ENCODE measurements around the gene RHBDD1. TPM values are rescaled to one million over a fixed set of nuclear protein-coding genes. Genes with fewer than 3 reads are reported as not detected.

Gene RHBDD1
- total RNA-seq, 2 experiments from 2014 or later = 23.4 to 29.5 TPM

GRCh38 chr2:226979004-226979403 is 143.2 kb downstream of the RHBDD1 start:
- CTCF ChIA-PET = interaction anchor here (1.2 kb wide), 1 partner anchor 180 kb away, joined by 4 read pairs; no protein-coding TSS in a partner anchor
- H3K9me3 Mint-ChIP-seq (ENCODE audit: insufficient read depth) = no peaks in the 10 kb centered on the region
- POLR2A ChIA-PET = interaction anchor here (0.6 to 2.7 kb wide), 2 partner anchors 143 to 473 kb away, joined by 3 to 9 read pairs; partner anchors contain the start of gene RHBDD1
- H3K36me3 Mint-ChIP-seq (ENCODE audit: low read depth) = no peaks in the 10 kb centered on the region
- H3K27ac Mint-ChIP-seq = no peak overlapping the region
- no peak for DNase-seq
- no peak for ATAC-seq
- H3K27me3 Mint-ChIP-seq (ENCODE audit: low read depth) = no peaks in the 10 kb centered on the region
- peaks cover 27% of the 10 kb centered on the region for H3K4me1 Mint-ChIP-seq (ENCODE audit: low read depth)
- H3K4me3 Mint-ChIP-seq = no peak overlapping the region

GRCh38 chr2:226981791-226982326 is 146.0 kb downstream of the RHBDD1 start:
- ATAC-seq = no peak
- no peaks in the 10 kb centered on the region for H3K9me3 Mint-ChIP-seq (ENCODE audit: insufficient read depth)
- ChIA-PET POLR2A (interaction anchor here (1.4 kb wide), 1 partner anchor 145 kb away, joined by 5 read pairs; the partner anchor contains the start of gene RHBDD1), CTCF (interaction anchor here (1.2 to 2.0 kb wide), 6 partner anchors 9 to 182 kb away, joined by 3 to 12 read pairs (median 4); partner anchors contain the start of gene IRS1)
- no peak overlapping the region for H3K27ac Mint-ChIP-seq
- no peak for DNase-seq
- H3K36me3 Mint-ChIP-seq (ENCODE audit: low read depth) = no peaks in the 10 kb centered on the region
- no peak overlapping the region for H3K4me3 Mint-ChIP-seq
- peaks cover 43% of the 10 kb centered on the region for H3K4me1 Mint-ChIP-seq (ENCODE audit: low read depth)
- H3K27me3 Mint-ChIP-seq (ENCODE audit: low read depth) = no peaks in the 10 kb centered on the region

GRCh38 chr2:226983895-226984749 is 148.3 kb downstream of the RHBDD1 start:
- ATAC-seq (peak; percentile 8), DNase-seq (no peak)
- Mint-ChIP-seq H3K27ac (peak overlapping the region; percentile 76), H3K4me3 (no peak overlapping the region), H3K36me3 (ENCODE audit: low read depth) (no peaks in the 10 kb centered on the region), H3K9me3 (ENCODE audit: insufficient read depth) (no peaks in the 10 kb centered on the region), H3K4me1 (ENCODE audit: low read depth) (peaks cover 35% of the 10 kb centered on the region), H3K27me3 (ENCODE audit: low read depth) (no peaks in the 10 kb centered on the region)
- POLR2A ChIA-PET = interaction anchor here (2.2 kb wide), 1 partner anchor 149 kb away, joined by 11 read pairs; the partner anchor contains the start of gene RHBDD1
- CTCF ChIA-PET = interaction anchor here (0.6 to 2.8 kb wide), 8 partner anchors 163 to 1317 kb away, joined by 3 to 29 read pairs (median 4); partner anchors contain the start of gene IRS1

- no peak overlapping the region for H3K4me3 Mint-ChIP-seq
- H3K27me3 Mint-ChIP-seq (ENCODE audit: low read depth) = no peaks in the 10 kb centered on the region
- no peaks in the 10 kb centered on the region for H3K36me3 Mint-ChIP-seq (ENCODE audit: low read depth)
- H3K4me1 Mint-ChIP-seq (ENCODE audit: low read depth) = peaks cover 35% of the 10 kb centered on the region
- no peaks in the 10 kb centered on the region for H3K9me3 Mint-ChIP-seq (ENCODE audit: insufficient read depth)
- ChIA-PET CTCF (interaction anchor here (0.6 to 2.8 kb wide), 23 partner anchors 10 to 1320 kb away, joined by 3 to 29 read pairs (median 4); partner anchors contain the start of gene IRS1), POLR2A (interaction anchor here (2.2 kb wide), 1 partner anchor 149 kb away, joined by 11 read pairs; the partner anchor contains the start of gene RHBDD1)
- peak; percentile 64 for DNase-seq
- H3K27ac Mint-ChIP-seq = peak overlapping the region; percentile 76
- ATAC-seq = peak; percentile 95
Observed at GRCh38 chr2:226984750-226985582, 149.1 kb downstream of the RHBDD1 start.

- H3K4me3 Mint-ChIP-seq = no peak overlapping the region
- POLR2A ChIA-PET = interaction anchor here (2.2 kb wide), 1 partner anchor 150 kb away, joined by 11 read pairs; the partner anchor contains the start of gene RHBDD1
Observed at GRCh38 chr2:226985583-226985946, 149.7 kb downstream of the RHBDD1 start.

GRCh38 chr2:226991663-226992062 is 155.8 kb downstream of the RHBDD1 start:
- CTCF ChIA-PET = interaction anchor here (1.2 kb wide), 1 partner anchor 9 kb away, joined by 5 read pairs; no protein-coding TSS in a partner anchor
- H3K27me3 Mint-ChIP-seq (ENCODE audit: low read depth) = no peaks in the 10 kb centered on the region
- no peak overlapping the region for H3K27ac Mint-ChIP-seq
- POLR2A ChIA-PET = no interaction called here
- no peaks in the 10 kb centered on the region for H3K4me1 Mint-ChIP-seq (ENCODE audit: low read depth)
- DNase-seq = no peak
- H3K36me3 Mint-ChIP-seq (ENCODE audit: low read depth) = peaks cover 3% of the 10 kb centered on the region
- no peaks in the 10 kb centered on the region for H3K9me3 Mint-ChIP-seq (ENCODE audit: insufficient read depth)
- no peak for ATAC-seq
- H3K4me3 Mint-ChIP-seq = no peak overlapping the region

More at GRCh38 chr2:226985583-226985946, 149.7 kb downstream of the RHBDD1 start:
- DNase-seq (no peak), ATAC-seq (no peak)
- Mint-ChIP-seq H3K4me1 (ENCODE audit: low read depth) (peaks cover 35% of the 10 kb centered on the region), H3K36me3 (ENCODE audit: low read depth) (no peaks in the 10 kb centered on the region), H3K27ac (no peak overlapping the region), H3K9me3 (ENCODE audit: insufficient read depth) (no peaks in the 10 kb centered on the region), H3K27me3 (ENCODE audit: low read depth) (no peaks in the 10 kb centered on the region)
- CTCF ChIA-PET = interaction anchor here (0.7 to 2.8 kb wide), 19 partner anchors 9 to 1320 kb away, joined by 3 to 29 read pairs (median 5); partner anchors contain the start of gene IRS1

- ChIA-PET POLR2A (no interaction called here), CTCF (no interaction called here)
- Mint-ChIP-seq H3K27me3 (ENCODE audit: low read depth) (no peaks in the 10 kb centered on the region), H3K4me3 (no peak overlapping the region), H3K27ac (no peak overlapping the region), H3K36me3 (ENCODE audit: low read depth) (peaks cover 3% of the 10 kb centered on the region), H3K9me3 (ENCODE audit: insufficient read depth) (no peaks in the 10 kb centered on the region), H3K4me1 (ENCODE audit: low read depth) (no peaks in the 10 kb centered on the region)
- DNase-seq = no peak
- no peak for ATAC-seq
Observed at GRCh38 chr2:226993171-226993570, 157.3 kb downstream of the RHBDD1 start.

GRCh38 chr2:226994775-226995174 is 158.9 kb downstream of the RHBDD1 start:
- no peaks in the 10 kb centered on the region for H3K27me3 Mint-ChIP-seq (ENCODE audit: low read depth)
- ChIA-PET POLR2A (no interaction called here), CTCF (interaction anchor here (0.9 to 1.0 kb wide), 2 partner anchors 9 to 244 kb away, joined by 3 to 4 read pairs; no protein-coding TSS in a partner anchor)
- H3K4me1 Mint-ChIP-seq (ENCODE audit: low read depth) = no peaks in the 10 kb centered on the region
- H3K9me3 Mint-ChIP-seq (ENCODE audit: insufficient read depth) = no peaks in the 10 kb centered on the region
- H3K27ac Mint-ChIP-seq = no peak overlapping the region
- peaks cover 5% of the 10 kb centered on the region for H3K36me3 Mint-ChIP-seq (ENCODE audit: low read depth)
- H3K4me3 Mint-ChIP-seq = no peak overlapping the region
- ATAC-seq = no peak
- DNase-seq = no peak

- no peaks in the 10 kb centered on the region for H3K9me3 Mint-ChIP-seq (ENCODE audit: insufficient read depth)
- H3K4me1 Mint-ChIP-seq (ENCODE audit: low read depth) = no peaks in the 10 kb centered on the region
- ChIA-PET CTCF (interaction anchor here (1.0 kb wide), 1 partner anchor 10 kb away, joined by 3 read pairs; no protein-coding TSS in a partner anchor), POLR2A (no interaction called here)
- H3K27ac Mint-ChIP-seq = no peak overlapping the region
- ATAC-seq (no peak), DNase-seq (no peak)
- H3K36me3 Mint-ChIP-seq (ENCODE audit: low read depth) = peaks cover 10% of the 10 kb centered on the region
- no peak overlapping the region for H3K4me3 Mint-ChIP-seq
- H3K27me3 Mint-ChIP-seq (ENCODE audit: low read depth) = no peaks in the 10 kb centered on the region
Observed at GRCh38 chr2:226995625-226996041, 159.8 kb downstream of the RHBDD1 start.

- no peak overlapping the region for H3K4me3 Mint-ChIP-seq
- H3K36me3 Mint-ChIP-seq (ENCODE audit: low read depth) = peaks cover 8% of the 10 kb centered on the region
- POLR2A ChIA-PET = no interaction called here
- H3K4me1 Mint-ChIP-seq (ENCODE audit: low read depth) = no peaks in the 10 kb centered on the region
- no peaks in the 10 kb centered on the region for H3K27me3 Mint-ChIP-seq (ENCODE audit: low read depth)
- H3K9me3 Mint-ChIP-seq (ENCODE audit: insufficient read depth) = no peaks in the 10 kb centered on the region
- no peak for ATAC-seq
- no peak overlapping the region for H3K27ac Mint-ChIP-seq
- no peak for DNase-seq
- CTCF ChIA-PET = no interaction called here
Observed at GRCh38 chr2:226999661-227000060, 163.8 kb downstream of the RHBDD1 start.

GRCh38 chr2:227000123-227000522 is 164.3 kb downstream of the RHBDD1 start:
- H3K9me3 Mint-ChIP-seq (ENCODE audit: insufficient read depth) = no peaks in the 10 kb centered on the region
- ATAC-seq (no peak), DNase-seq (no peak)
- H3K36me3 Mint-ChIP-seq (ENCODE audit: low read depth) = peaks cover 8% of the 10 kb centered on the region
- no peak overlapping the region for H3K27ac Mint-ChIP-seq
- H3K4me3 Mint-ChIP-seq = no peak overlapping the region
- H3K4me1 Mint-ChIP-seq (ENCODE audit: low read depth) = no peaks in the 10 kb centered on the region
- ChIA-PET CTCF (no interaction called here), POLR2A (no interaction called here)
- H3K27me3 Mint-ChIP-seq (ENCODE audit: low read depth) = no peaks in the 10 kb centered on the region

All from activated CD8-positive, alpha-beta T cell treated with anti-CD3 and anti-CD28 coated beads, Interleukin-2, amount 10 ng/mL, durations not matched to agents 7 days and 5 days (primary cell).